WTC11 (cell line): Measurements from ENCODE around the gene MCMBP. TPM values are rescaled to one million over a fixed set of nuclear protein-coding genes. Genes with fewer than 3 reads are reported as not detected.

Experiments
- ATAC-seq: fragments of 200-7000 bp; cut with Tn5 transposase; 2 replicates; pipeline ENCODE4 v1.10.0; 2021; ENCODE audit warnings: mild to moderate bottlenecking, moderate library complexity
- CTCF ChIA-PET: fragments of 300-600 bp; sonication (Branson Sonifier 250); formaldehyde crosslinking; loops from one replicate; lab custom pipeline; 2021; ENCODE audit warnings: antibody characterized with exemption; lab: Charles Lee
- POLR2A ChIA-PET: fragments of 350-600 bp; sonication (Branson Sonifier 250); formaldehyde crosslinking; loops from one replicate; lab custom pipeline; 2021; ENCODE audit warnings: antibody characterized with exemption; lab: Charles Lee
- DNase-seq: peaks from one replicate; pipeline ENCODE4 v3.0.0; 2021; ENCODE audit warnings: low spot score
- H3K27ac Mint-ChIP-seq: 2 replicates; pipeline ENCODE4 v1.8.0; 2021; ENCODE audit warnings: mixed read lengths
- H3K27me3 Mint-ChIP-seq: 2 replicates; pipeline ENCODE4 v1.8.0; 2021; ENCODE audit warnings: low read depth, mild to moderate bottlenecking, moderate library complexity, mixed read lengths
- H3K36me3 Mint-ChIP-seq: 2 replicates; pipeline ENCODE4 v1.8.0; 2021; ENCODE audit warnings: mixed read lengths
- H3K4me1 Mint-ChIP-seq: 2 replicates; pipeline ENCODE4 v1.8.0; 2022; ENCODE audit warnings: mixed read lengths
- H3K4me3 Mint-ChIP-seq: 2 replicates; pipeline ENCODE4 v1.8.0; 2021; ENCODE audit warnings: mild to moderate bottlenecking, moderate library complexity, mixed read lengths
- H3K9me3 Mint-ChIP-seq: 2 replicates; pipeline ENCODE4 v1.8.0; 2021; ENCODE audit warnings: mixed read lengths
- CREB1 ChIP-seq: sonication (generic); formaldehyde crosslinking; IDR thresholded peaks from 2 replicates; pipeline ENCODE4 v1.8.0; 2023; ENCODE audit warnings: mild to moderate bottlenecking, missing genetic modification reagents
- E2F4 ChIP-seq: sonication (generic); formaldehyde crosslinking; IDR thresholded peaks from 2 replicates; pipeline ENCODE4 v1.8.1; 2022; ENCODE audit warnings: low read depth, mild to moderate bottlenecking, moderate library complexity, missing genetic modification reagents, borderline replicate concordance
- ESRRA ChIP-seq: sonication (generic); formaldehyde crosslinking; IDR thresholded peaks from 2 replicates; pipeline ENCODE4 v1.8.1; 2022; ENCODE audit warnings: mild to moderate bottlenecking, missing genetic modification reagents, borderline replicate concordance
- FOXJ3 ChIP-seq: sonication (generic); formaldehyde crosslinking; IDR thresholded peaks from 2 replicates; pipeline ENCODE4 v1.9.0; 2021; ENCODE audit warnings: missing genetic modification reagents, mild to moderate bottlenecking, borderline replicate concordance
- JUN ChIP-seq: sonication (generic); formaldehyde crosslinking; IDR thresholded peaks from 2 replicates; pipeline ENCODE4 v1.8.0; 2023; ENCODE audit warnings: mild to moderate bottlenecking, missing genetic modification reagents
- NFE2L1 ChIP-seq: sonication (generic); formaldehyde crosslinking; IDR thresholded peaks from 2 replicates; pipeline ENCODE4 v1.8.1; 2023; ENCODE audit warnings: missing genetic modification reagents
- TCF7 ChIP-seq: sonication (generic); formaldehyde crosslinking; IDR thresholded peaks from 2 replicates; pipeline ENCODE4 v1.8.0; 2022; ENCODE audit warnings: mild to moderate bottlenecking, low read depth, missing genetic modification reagents, moderate library complexity
- TEAD4 ChIP-seq: sonication (generic); formaldehyde crosslinking; IDR thresholded peaks from 2 replicates; pipeline ENCODE4 v1.8.0; 2022; ENCODE audit warnings: mild to moderate bottlenecking, missing genetic modification reagents
- ZBTB21 ChIP-seq: sonication (generic); formaldehyde crosslinking; IDR thresholded peaks from 2 replicates; pipeline ENCODE4 v1.8.1; 2023; ENCODE audit warnings: mild to moderate bottlenecking, missing genetic modification reagents, borderline replicate concordance
- ZBTB43 ChIP-seq: sonication (generic); formaldehyde crosslinking; IDR thresholded peaks from 2 replicates; pipeline ENCODE4 v1.8.1; 2023; ENCODE audit warnings: mild to moderate bottlenecking, missing genetic modification reagents
- ZNF219 ChIP-seq: sonication (generic); formaldehyde crosslinking; IDR thresholded peaks from 2 replicates; pipeline ENCODE4 v1.8.0; 2023; ENCODE audit warnings: missing genetic modification reagents, mild to moderate bottlenecking, borderline replicate concordance
- ZNF416 ChIP-seq: fragments of 250-450 bp; sonication (Bioruptor Pico); IDR thresholded peaks from 2 replicates; pipeline ENCODE4 v1.9.0; 2021; ENCODE audit warnings: mild to moderate bottlenecking, inconsistent platforms
- ZSCAN18 ChIP-seq: fragments of 250-450 bp; sonication (Bioruptor Pico); IDR thresholded peaks from 2 replicates; pipeline ENCODE4 v2.1.2; 2022; ENCODE audit warnings: mild to moderate bottlenecking, moderate library complexity
- total RNA-seq: library from RNA; stranded (reverse); gene quantifications from 3 replicates; pipeline ENCODE4 v1.2.3, GENCODE V29; 2021
- TF ChIP-seq, protein P1 (sequence below): sonication (generic); formaldehyde crosslinking; IDR thresholded peaks from 2 replicates; pipeline ENCODE4 v1.8.1; 2023; ENCODE audit warnings: mild to moderate bottlenecking, missing genetic modification reagents, moderate library complexity

Gene MCMBP
- total RNA-seq, 1 experiment from 2014 or later = 64.7 TPM

GRCh38 chr10:119815671-119816070 lies 57.0 kb downstream of the MCMBP start (continued):
- TF ChIP-seq, protein P1, sequence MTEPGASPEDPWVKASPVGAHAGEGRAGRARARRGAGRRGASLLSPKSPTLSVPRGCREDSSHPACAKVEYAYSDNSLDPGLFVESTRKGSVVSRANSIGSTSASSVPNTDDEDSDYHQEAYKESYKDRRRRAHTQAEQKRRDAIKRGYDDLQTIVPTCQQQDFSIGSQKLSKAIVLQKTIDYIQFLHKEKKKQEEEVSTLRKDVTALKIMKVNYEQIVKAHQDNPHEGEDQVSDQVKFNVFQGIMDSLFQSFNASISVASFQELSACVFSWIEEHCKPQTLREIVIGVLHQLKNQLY (CRISPR knock-in tag) = no peak
- TF ChIP-seq E2F4 (CRISPR knock-in tag) = no peak

- Mint-ChIP-seq H3K27ac (no peak overlapping the region), H3K9me3 (no peaks in the 10 kb centered on the region), H3K27me3 (no peaks in the 10 kb centered on the region), H3K4me3 (no peak overlapping the region), H3K36me3 (peaks cover 5% of the 10 kb centered on the region; the same call in 1 of the 2 replicates), H3K4me1 (peaks cover 7% of the 10 kb centered on the region)
- DNase-seq (no peak), ATAC-seq (no peak)
- CTCF ChIA-PET = no interaction called here
- POLR2A ChIA-PET = no interaction called here
- TF ChIP-seq ESRRA (CRISPR knock-in tag) (no peak), ZSCAN18 (no peak), TCF7 (no peak), ZBTB43 (no peak), FOXJ3 (CRISPR knock-in tag) (no peak), ZBTB21 (CRISPR knock-in tag) (no peak), NFE2L1 (CRISPR knock-in tag) (no peak), ZNF219 (CRISPR knock-in tag) (no peak), CREB1 (no peak), ZNF416 (CRISPR knock-in tag) (no peak), JUN (no peak), TEAD4 (no peak)
Observed at GRCh38 chr10:119812684-119813083, 60.0 kb downstream of the MCMBP start.

- Mint-ChIP-seq H3K4me3 (no peak overlapping the region), H3K9me3 (no peaks in the 10 kb centered on the region)
- no peak for TF ChIP-seq ZNF219 (CRISPR knock-in tag)
- TF ChIP-seq ZSCAN18 = no peak
- TF ChIP-seq, all 79 proteins: peak for 0
- H3K27me3 Mint-ChIP-seq = no peaks in the 10 kb centered on the region
- POLR2A ChIA-PET = no interaction called here
- no peak overlapping the region for H3K27ac Mint-ChIP-seq
- DNase-seq (no peak), ATAC-seq (no peak)
- CTCF ChIA-PET = interaction anchor here (2.7 kb wide), 1 partner anchor 60 kb away, joined by 13 read pairs; no protein-coding TSS in a partner anchor
- no peaks in the 10 kb centered on the region for H3K4me1 Mint-ChIP-seq
- H3K36me3 Mint-ChIP-seq = peaks cover 5% of the 10 kb centered on the region; the same call in 1 of the 2 replicates
Observed at GRCh38 chr10:119811122-119811521, 61.5 kb downstream of the MCMBP start.
